VCaP (cell line): Measurements from ENCODE around the gene ALDH2.

Experiments
- H3K27ac ChIP-seq: fragments of 450-650 bp; 2 replicates; pipeline ENCODE4 v1.5.1; 2017
- CTCF ChIP-seq: fragments of 450-650 bp; conservative IDR thresholded peaks from 2 replicates; pipeline ENCODE4 v1.5.1; 2017; ENCODE audit warnings: mild to moderate bottlenecking, moderate library complexity

The ALDH2 gene

GRCh38 chr12:111773801-111774551 lies 7.2 kb downstream of the ALDH2 start:
- H3K27ac ChIP-seq = peak overlapping the region; percentile 94; the same call in 1 of the 2 replicates
- TF ChIP-seq CTCF = no peak

GRCh38 chr12:111775205-111776193 lies 8.8 kb downstream of the ALDH2 start:
- no peak for TF ChIP-seq CTCF

GRCh38 chr12:111776836-111777344 lies 10.2 kb downstream of the ALDH2 start:
- TF ChIP-seq CTCF = no peak
- H3K27ac ChIP-seq = peak overlapping the region; percentile 94

More at GRCh38 chr12:111775205-111776193, 8.8 kb downstream of the ALDH2 start:
- H3K27ac ChIP-seq = peak overlapping the region; percentile 94

- H3K27ac ChIP-seq = peak overlapping the region; percentile 94
Observed at GRCh38 chr12:111777345-111778045, 10.8 kb downstream of the ALDH2 start.

GRCh38 chr12:111780166-111780565 lies 13.4 kb downstream of the ALDH2 start:
- no peak for TF ChIP-seq CTCF
- H3K27ac ChIP-seq = no peak overlapping the region

More at GRCh38 chr12:111777345-111778045, 10.8 kb downstream of the ALDH2 start:
- no peak for TF ChIP-seq CTCF

GRCh38 chr12:111780615-111781014 lies 13.9 kb downstream of the ALDH2 start:
- no peak overlapping the region for H3K27ac ChIP-seq
- no peak for TF ChIP-seq CTCF
